Dermis blood vessel endothelial cell (primary cell): ENCODE data around the gene UNC119B. TPM values are rescaled to one million over a fixed set of nuclear protein-coding genes. Genes with fewer than 3 reads are reported as not detected.
"Not testable (repeated sequence)": the region's sequence is repeated elsewhere in the genome, so short reads cannot be mapped to it uniquely, and the experiment has no call there.

ENCODE experiments used
- DNase-seq: peaks from one replicate; pipeline ENCODE4 v3.0.0; 2010
- total RNA-seq: library from RNA; depleted of rRNA; stranded (reverse); fragments of >200 nt; gene quantifications from 2 replicates; pipeline ENCODE4 v1.2.3, GENCODE V29; 2014

Gene UNC119B
- total RNA-seq, 1 donor from 2014 or later, result 22.1 TPM

DNA sequence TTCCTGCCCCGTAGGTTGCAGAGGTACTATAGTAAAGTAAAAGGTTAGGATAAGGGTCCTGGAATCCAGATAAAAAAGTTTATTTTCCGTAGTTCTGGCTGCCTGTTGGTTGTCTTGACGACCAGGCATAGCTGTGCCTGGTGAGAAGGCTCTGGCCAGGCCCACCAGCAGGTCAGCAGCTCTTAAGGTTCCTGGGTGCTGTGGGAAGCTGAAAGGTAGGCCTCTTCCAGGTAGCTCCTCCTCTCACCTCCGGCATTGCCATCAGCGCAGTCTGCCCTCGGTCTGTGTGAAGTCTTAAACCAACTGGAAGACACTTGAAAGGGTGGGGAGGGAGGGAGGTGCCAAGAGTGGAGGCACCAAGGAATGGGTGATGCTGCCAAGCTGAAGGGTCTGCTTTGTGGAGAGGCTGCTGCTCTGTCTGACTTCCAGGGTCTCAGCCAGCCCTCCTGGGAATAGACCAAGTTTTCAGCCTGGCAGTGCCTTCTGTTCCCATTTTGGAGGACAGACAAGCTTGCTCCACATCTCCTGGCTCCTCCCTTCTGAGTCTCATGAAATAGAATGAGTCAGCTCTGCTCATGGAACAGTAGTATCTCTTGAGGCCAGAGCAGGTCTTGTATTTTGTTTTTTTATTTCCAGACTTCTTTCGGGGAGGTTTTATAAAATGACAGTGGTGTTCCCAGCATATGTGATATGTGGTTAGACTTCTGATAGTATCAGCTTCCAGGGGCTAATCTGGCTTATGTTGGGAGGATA, 10.2 kb downstream of the UNC119B start:
- no peak for DNase-seq

DNA sequence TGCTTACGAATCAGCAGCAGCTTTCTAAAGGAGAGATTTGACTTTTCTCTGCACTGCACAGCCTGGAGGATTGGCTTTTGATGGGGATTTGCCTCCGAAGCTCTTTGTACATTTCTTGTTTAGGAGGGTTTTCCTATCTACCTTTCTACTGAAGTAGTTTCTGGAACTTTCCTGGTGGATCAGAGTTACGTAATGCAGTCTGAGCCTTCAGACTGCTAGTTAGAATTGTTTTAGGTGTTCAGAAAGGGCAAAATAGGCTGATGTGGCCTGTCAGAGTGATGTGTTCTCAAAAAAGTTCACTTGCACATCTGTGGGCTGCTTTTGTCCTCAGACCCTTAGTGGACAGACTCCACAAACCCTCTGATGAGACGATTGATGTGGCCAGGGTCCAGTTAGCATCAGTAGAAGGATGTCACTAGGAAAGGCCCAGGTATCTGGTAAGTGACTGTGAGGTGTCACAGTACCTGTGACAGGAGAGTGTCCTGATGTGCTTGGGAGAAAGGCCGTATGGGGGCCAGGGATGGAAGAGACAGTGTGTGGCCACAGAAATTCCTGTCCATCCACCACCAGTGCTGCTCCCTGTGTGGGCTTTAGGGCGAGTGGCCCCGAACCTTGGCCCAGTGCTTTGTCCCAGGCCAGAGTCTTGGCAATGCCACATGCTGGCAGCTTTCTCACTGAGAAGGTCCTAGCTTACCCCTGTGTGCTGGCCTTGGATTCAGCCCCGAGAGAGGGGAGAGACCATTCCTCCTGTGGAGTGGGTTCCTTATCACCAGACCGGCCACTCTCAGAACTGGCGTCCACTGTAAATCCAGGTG, 10.9 kb downstream of the UNC119B start:
- DNase-seq, result no peak

- DNase-seq, result no peak
Measured at GRCh38 chr12:120721866-120722265, 11.6 kb downstream of the UNC119B start.

GRCh38 chr12:120722784-120723183, 12.5 kb downstream of the UNC119B start:
- DNase-seq, result no peak

- no peak for DNase-seq
Measured at GRCh38 chr12:120724720-120725119, 14.5 kb downstream of the UNC119B start.

GRCh38 chr12:120725151-120725658, 14.9 kb downstream of the UNC119B start:
- no peak for DNase-seq

DNA sequence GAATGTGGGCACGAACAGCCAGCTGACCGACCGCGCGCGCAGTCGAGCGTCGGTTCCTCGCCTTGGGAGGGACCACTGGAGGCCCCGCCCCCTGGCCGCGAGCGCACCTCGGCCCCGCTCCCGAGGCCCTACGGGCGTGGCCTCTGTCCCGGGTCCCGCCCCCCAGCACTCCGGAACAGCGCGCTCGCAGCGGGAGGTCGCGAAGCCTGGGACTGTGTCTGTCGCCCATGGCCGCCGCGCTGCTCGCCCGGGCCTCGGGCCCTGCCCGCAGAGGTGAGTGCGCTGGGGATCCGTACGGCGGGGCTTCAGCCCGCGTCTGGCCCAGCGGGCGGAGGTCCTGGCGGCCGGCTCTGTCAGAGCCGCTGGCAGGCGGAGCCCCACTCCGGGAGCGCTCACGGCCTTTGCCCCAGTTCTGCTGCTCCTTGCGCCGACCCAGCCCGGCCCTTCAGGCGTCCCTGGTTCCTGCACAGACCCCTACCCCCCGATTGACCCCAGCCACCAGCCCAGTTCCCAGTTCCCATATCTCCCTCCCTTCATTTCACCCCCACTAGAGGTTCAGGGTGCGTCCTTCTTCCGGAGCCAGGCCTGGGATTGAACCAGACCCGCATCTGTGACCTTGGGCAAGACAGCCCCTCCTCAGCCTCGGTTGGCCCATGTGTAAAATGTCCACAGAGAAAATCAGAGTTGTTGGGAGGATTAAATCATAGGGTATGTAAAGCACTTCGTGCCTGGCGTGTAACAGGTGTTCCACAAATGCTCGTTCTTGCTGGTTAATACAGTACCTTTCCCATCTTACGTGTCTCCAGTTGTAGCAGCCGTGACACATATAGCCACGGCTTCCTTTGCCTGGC, 15.6 kb downstream of the UNC119B start, which contains the start of gene ACADS:
Gene ACADS (plus strand): TSS at position 168 of the 851 bp plus-strand sequence. CDS start 60 bp downstream, at position 228.
- DNase-seq, result peak; percentile 86

- no peak for DNase-seq
Measured at GRCh38 chr12:120726510-120726793, 16.2 kb downstream of the UNC119B start.

- no peak for DNase-seq
Measured at GRCh38 chr12:120726961-120727360, 16.7 kb downstream of the UNC119B start.

- DNase-seq, result not testable (repeated sequence)
Measured at GRCh38 chr12:120732198-120732597, 21.9 kb downstream of the UNC119B start.

DNA sequence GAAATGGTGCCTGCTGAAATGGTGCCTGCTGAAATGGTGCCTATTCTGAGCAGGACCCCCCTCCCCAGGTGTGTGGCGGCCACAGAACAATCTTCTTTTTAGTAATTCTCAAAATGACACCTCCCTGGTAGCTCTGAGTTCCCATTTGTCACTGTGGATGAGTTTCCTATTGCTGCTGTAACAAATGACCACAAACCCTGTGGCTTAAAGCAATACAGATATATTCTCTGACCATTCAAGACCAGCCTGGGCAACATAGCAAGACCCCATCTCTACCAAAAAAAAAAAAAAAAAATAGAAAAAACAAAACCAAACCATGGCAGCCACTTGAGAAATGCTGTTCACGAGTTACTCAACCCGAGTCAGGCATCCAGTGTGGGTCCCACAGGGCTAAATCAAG, 23.3 kb downstream of the UNC119B start:
- no peak for DNase-seq

DNA sequence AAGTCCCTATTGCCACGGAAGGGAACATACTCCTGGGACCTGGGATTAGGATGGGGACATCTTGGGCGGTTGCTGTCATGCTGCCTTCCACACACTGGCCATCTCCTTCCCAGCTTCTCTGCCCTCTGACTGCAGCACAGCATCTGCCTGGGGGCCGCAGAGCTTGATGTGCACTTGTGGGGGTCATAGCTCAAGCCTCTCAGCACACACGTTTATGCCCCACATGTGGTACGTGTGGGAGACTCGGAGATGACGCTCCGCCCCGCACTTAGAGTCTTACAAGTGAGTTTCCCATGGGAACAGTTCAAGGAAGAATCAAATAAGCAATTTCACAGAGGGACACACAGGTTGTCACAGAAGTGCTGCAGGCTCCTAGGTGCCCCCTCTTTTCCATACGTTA, 24.0 kb downstream of the UNC119B start:
- DNase-seq, result no peak

DNA sequence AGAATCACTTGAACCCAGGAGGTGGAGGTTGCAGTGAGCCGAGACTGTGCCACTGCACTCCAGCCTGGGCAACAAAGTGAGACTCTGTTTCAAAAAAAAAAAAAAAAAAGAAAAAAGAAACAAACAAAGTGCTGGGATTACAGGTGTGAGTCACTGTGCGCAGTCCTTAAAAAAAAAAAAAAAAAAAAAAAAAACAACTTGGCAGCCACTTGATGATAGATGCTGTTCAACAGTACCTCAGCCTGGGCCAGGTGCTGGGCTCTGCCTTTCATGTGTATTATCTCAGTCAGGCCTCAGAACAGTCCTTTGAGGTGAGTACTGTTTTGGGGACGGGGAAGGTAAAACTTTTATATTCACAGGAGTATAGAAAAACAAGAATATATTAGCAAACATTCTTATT, 24.9 kb downstream of the UNC119B start:
- no peak for DNase-seq

DNA sequence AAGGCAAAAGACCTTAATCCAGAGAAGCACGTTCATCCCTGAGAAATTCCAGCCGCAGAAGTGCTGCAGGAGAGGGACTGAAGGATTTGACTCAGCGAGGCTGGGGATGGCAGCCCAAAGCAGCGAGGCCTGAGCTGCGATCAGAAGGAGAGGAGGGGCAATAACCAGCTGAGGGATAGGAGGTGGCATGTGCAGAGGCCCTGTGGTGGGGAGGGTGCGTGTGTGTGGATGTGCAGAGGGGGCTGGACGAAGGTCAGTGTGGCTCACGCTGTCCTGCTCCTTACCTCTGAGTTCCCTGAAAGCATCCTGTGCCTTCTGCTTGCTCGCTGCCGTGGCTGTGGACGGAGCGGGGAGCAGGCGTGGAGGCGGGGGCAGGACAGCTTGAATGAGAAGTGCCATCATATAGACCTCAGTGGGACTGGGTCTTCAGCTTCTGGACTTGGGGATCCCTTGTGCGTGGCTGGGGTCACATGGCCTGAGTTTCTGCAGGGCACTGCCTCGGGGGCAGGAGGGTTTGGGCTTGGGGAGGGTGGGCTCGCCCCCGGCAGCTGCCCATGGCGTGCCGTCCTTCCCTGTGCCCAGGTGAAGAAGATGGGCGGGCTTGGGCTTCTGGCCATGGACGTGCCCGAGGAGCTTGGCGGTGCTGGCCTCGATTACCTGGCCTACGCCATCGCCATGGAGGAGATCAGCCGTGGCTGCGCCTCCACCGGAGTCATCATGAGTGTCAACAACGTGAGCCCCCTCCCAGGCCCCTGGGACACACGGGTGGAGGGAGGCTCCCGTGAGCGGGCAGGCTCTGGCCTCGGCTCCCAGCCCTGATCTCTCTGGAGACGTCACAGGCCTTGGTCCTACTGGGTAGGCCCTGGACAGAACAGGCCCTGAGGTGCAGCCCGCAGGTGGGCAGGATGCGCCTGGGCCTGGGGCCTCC, 26.4 kb downstream of the UNC119B start:
- no peak for DNase-seq

DNA sequence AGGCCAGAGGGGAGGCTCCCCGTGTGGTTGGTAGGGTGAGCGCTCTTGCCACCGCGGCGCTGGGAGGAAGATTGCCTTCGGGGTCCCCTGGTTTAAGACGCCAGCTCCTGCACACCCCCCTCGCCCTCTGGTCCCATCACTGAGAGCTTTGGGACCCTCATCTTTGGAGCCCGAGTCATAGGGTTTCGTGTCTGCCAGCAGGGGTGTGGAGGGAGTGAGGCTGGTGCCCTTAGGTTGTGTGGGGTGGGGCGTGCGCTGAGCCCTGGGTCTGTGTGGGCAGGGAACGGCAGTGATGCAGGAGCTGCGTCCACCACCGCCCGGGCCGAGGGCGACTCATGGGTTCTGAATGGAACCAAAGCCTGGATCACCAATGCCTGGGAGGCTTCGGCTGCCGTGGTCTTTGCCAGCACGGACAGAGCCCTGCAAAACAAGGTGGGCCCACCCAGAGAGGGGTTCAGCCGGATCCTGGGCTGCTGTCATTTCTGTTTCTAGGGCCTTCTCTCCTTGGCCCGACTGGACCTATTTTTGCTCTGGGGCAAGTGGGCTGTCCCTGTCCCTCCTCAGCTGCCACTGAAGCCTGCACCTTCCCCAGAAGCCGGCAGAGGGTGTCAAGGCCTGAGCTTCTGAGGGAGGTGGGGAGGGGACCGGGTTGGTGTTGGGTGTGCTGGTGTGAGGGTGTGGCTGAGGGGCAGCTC, 27.4 kb downstream of the UNC119B start:
- peak; percentile 41 for DNase-seq

DNA sequence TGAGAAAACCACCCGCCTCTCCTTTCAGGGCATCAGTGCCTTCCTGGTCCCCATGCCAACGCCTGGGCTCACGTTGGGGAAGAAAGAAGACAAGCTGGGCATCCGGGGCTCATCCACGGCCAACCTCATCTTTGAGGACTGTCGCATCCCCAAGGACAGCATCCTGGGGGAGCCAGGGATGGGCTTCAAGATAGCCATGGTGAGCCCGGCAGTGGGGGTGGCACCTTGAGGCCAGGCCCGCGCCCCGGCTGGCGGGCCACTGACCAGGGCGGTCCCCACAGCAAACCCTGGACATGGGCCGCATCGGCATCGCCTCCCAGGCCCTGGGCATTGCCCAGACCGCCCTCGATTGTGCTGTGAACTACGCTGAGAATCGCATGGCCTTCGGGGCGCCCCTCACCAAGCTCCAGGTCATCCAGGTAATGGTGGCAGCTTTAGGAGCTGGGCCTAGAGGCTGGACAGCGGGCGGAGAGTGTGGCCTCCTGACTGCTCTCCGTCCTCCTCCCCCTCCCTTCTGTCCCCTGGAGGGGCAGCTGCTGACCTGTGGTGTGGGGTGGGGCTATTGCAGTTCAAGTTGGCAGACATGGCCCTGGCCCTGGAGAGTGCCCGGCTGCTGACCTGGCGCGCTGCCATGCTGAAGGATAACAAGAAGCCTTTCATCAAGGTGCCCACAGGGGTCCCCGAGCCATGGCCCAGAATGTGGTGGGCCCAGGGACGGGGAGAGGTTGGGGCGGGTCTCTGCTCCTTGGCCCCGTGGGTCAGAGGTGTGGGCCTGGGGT, 28.2 kb downstream of the UNC119B start:
- no peak for DNase-seq

DNA sequence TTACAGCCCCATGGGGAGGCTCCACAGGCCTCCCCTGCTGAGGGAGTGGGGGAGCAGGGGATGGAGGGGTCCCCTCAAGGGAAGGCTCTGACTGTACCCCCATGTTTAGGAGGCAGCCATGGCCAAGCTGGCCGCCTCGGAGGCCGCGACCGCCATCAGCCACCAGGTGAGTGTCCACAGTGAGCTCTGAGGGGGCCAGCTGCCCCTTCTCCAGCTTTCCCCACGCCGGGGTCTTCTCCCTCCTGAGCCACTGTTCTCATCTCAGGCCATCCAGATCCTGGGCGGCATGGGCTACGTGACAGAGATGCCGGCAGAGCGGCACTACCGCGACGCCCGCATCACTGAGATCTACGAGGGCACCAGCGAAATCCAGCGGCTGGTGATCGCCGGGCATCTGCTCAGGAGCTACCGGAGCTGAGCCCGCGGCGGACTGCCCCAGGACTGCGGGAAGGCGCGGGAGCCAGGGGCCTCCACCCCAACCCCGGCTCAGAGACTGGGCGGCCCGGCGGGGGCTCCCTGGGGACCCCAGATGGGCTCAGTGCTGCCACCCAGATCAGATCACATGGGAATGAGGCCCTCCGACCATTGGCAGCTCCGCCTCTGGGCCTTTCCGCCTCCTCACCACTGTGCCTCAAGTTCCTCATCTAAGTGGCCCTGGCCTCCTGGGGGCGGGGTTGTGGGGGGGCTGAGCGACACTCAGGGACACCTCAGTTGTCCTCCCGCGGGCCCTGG, 28.9 kb downstream of the UNC119B start:
- no peak for DNase-seq

- no peak for DNase-seq
Measured at GRCh38 chr12:120739821-120740613, 29.8 kb downstream of the UNC119B start.

DNA sequence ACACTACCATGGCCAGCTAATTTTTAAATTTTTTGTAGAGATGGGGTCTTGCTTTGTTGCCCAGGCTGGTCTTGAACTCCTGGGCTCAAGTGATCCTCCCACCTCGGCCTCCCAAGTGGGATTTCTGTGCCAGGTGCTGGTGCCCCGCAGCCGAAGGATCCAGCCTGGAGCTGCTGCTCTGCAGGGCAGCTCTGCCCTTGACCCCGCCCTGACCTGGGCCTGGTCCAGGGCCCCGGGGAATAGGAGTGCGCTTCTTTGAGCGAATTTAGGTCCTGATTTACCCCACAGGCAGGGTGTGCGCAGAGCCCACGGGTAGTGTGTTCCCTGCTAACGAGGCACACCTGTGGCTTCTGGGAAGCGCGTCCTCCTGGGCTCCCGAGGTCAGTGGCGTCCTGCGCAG, 30.6 kb downstream of the UNC119B start:
- no peak for DNase-seq
